Muscle layer of duodenum (tissue), 2 donors: Measurements from ENCODE around the gene AIFM2.
A peak's percentile ranks its signal among the peaks of the same experiment; 100 is the strongest.
"Not testable (repeated sequence)": the region's sequence is repeated elsewhere in the genome, so short reads cannot be mapped to it uniquely, and the experiment has no call there.

Experiments used
- H3K27ac ChIP-seq: one replicate; pipeline ENCODE4 v1.7.0; 2013; ENCODE audit warnings: mild to moderate bottlenecking, low read length
- H3K27me3 ChIP-seq: one replicate; pipeline ENCODE4 v1.7.0; 2013; ENCODE audit warnings: low read depth, mild to moderate bottlenecking, control low read depth, low read length
- H3K36me3 ChIP-seq, 2 donors: one replicate each; pipeline ENCODE4 v1.7.0; 2013; ENCODE audit warnings: low read length in 2 of 2, control low read depth in 1 of 2, mild to moderate bottlenecking in 1 of 2; ENCODE audit not compliant: insufficient read depth in 2 of 2, control insufficient read depth in 1 of 2
- H3K4me1 ChIP-seq, 2 donors: one replicate each; pipeline ENCODE4 v1.7.0; 2013; ENCODE audit warnings: low read length in 2 of 2, mild to moderate bottlenecking in 2 of 2, control low read depth in 1 of 2, moderate library complexity in 1 of 2; ENCODE audit not compliant: insufficient read depth in 2 of 2, control insufficient read depth in 1 of 2
- H3K4me3 ChIP-seq, 2 donors: one replicate each; pipeline ENCODE4 v1.7.0; 2013; ENCODE audit warnings: low read length in 2 of 2, low read depth in 1 of 2, mild to moderate bottlenecking in 1 of 2
- H3K9me3 ChIP-seq, 2 donors: one replicate each; pipeline ENCODE4 v1.7.0; 2013; ENCODE audit warnings: low read length in 2 of 2, control low read depth in 1 of 2, mild to moderate bottlenecking in 1 of 2; ENCODE audit not compliant: control insufficient read depth in 1 of 2
- donor health status: healthy.

The AIFM2 gene

DNA sequence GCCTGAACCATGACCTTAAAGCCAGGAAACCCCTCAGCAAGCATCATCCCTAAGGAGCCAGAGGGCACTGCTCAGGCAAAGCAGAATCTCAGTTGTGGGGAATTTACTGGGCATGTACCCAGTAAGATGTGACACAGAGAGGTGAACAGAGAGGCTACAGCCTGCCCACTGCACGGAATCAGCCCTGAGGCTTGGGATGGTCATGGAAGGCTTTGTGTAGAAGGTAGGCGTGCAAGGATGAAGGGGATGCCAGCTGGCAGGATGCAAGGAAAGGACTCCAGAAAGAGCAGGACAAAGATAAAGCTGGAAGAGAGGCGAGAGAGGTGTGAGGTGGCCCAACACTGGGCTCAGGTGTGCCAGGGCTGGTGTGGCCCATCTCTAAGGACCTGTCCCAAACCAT, 2.4 kb upstream of the AIFM2 start:
- Histone ChIP-seq H3K9me3 (no peaks in the 10 kb centered on the region), H3K27me3 (no peaks in the 10 kb centered on the region), H3K36me3 (peaks cover 7 to 13% of the 10 kb centered on the region in 2 donors), H3K4me1 (peaks cover 3 to 17% of the 10 kb centered on the region in 2 donors), H3K27ac (no peak overlapping the region), H3K4me3 (no peak overlapping the region)

DNA sequence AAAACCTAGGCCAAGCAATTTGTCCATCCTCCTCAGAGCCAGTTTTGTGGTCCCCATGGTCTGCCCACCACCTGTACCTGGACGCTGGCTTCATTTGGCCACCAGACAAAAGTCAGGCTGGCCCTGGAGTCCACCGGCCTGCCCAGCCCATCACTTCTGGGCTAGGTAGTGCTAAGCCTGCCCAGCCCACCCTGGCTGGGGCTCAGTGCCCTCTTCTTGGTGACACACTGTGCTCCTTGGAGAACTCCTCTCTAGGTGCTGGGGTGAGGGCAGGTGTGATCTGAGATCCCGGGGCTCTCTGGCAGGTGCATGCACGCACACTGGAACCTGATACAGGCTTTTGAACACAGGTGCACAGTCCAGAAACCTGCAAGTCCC, 1.1 kb downstream of the AIFM2 start:
- peak overlapping the region; percentile 63 for H3K27ac ChIP-seq
- no peaks in the 10 kb centered on the region for H3K9me3 ChIP-seq
- peaks cover 3 to 17% of the 10 kb centered on the region in 2 donors for H3K4me1 ChIP-seq
- H3K4me3 ChIP-seq, result peak overlapping the region; percentile 78 to 81
- no peaks in the 10 kb centered on the region for H3K27me3 ChIP-seq
- no peaks in the 10 kb centered on the region for H3K36me3 ChIP-seq

DNA sequence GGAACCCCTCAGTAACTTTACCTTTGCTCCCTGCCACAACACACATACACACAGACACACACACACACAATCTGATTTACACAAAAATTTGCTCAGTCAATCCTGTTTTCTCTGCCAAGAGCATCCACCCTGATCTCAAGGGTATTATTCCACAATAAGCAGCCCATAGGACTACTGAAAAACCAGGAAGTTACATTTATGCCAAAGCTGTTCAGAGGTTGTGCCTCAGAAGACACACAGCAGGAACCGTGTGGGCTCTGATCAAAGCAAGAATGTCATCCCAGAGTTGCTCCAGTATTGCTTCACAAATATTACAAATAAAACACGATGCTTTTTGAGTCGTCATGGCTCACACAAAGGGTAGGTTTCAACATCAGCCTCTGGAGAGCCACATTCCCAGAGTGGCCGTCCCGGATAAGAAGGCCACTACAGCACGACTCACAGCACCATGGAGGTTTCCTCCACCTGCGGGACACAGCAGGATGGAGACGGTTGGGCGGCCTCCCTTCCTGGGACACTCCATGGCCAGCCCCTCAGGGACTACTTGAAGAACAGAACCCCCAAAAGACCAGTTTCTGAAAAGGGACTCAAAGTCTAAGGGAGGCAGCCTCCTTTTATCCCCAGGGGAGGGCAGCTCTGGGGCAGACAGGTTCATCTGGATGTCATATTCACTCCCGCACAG, 1.6 kb downstream of the AIFM2 start:
- Histone ChIP-seq H3K27ac (peak overlapping the region; percentile 63), H3K36me3 (no peaks in the 10 kb centered on the region), H3K4me1 (peaks cover 3 to 17% of the 10 kb centered on the region in 2 donors), H3K9me3 (no peaks in the 10 kb centered on the region), H3K4me3 (no peak overlapping the region), H3K27me3 (no peaks in the 10 kb centered on the region)

DNA sequence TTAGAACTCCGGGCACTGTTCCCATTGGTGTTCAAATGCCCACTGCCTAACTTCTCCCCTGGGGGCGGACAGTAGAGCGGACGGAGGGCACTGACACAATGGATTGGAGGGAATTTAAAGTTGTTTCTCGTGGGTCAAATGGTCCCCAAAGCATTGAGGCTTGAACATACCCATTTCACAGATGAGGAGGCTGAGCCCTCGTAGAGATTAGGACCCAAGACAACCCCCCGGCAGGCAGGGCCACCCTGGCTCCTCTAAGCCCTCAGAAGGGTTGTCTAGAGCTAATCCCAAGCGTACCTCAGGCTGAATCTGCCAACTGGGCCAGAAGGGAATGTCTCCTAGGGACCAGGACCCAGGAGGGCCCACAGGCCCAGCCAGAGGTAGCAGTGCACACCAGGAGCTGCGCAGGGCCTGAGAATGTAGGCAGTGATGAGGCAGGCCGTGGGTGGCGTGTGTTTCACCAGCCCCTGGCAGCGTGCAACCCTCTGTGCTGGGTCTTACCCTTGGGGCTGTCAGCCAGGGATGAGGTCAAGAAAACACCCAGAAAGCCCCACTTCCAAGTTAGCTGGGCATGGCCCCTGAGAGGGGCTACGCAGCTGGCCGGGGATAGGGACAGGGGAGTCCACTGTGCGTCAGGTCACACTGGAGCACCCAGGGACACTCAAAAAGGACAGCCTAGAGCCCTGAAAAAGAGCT, 5.8 kb downstream of the AIFM2 start:
- peaks cover 3 to 8% of the 10 kb centered on the region in 2 donors for H3K4me1 ChIP-seq
- no peaks in the 10 kb centered on the region for H3K9me3 ChIP-seq
- no peaks in the 10 kb centered on the region for H3K27me3 ChIP-seq
- no peak overlapping the region for H3K4me3 ChIP-seq
- no peak overlapping the region for H3K27ac ChIP-seq
- H3K36me3 ChIP-seq, result peaks cover 5 to 12% of the 10 kb centered on the region in 2 donors

DNA sequence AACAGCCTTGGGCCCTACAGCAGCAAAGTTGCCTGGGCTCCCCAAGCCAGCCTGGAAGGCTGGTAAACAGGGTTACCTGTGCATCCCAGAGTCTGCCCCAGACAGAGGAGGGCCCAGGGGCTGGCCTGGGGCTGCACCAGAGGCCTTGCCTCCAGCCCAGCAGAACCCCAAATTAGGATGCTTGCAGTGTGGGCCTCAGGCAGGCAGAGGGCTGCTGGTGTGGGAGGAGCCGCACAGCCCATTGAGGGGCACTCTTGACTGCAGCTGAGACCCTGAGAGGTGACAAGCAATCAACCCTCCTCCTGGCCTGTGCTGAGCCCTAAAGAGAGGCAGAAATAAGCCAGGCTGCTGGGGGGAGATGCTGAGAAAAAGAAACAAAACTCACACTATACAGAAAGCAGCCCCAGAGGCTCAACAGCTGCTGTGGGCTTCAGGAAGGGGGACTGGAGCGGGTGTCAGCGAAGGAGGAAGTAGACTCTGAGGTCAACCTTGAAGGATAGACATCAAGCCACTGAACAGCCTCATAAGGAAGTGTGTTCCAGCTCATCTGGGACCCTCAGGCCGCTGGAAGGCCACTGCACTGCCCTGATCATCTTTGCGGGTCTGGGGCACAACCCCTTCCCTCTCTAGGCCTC, 6.6 kb downstream of the AIFM2 start:
- H3K36me3 ChIP-seq, result peaks cover 5 to 12% of the 10 kb centered on the region in 2 donors
- no peaks in the 10 kb centered on the region for H3K9me3 ChIP-seq
- H3K4me1 ChIP-seq, result peaks cover under 1 to 3% of the 10 kb centered on the region in 2 donors
- no peak overlapping the region for H3K27ac ChIP-seq
- no peaks in the 10 kb centered on the region for H3K27me3 ChIP-seq
- no peak overlapping the region for H3K4me3 ChIP-seq

DNA sequence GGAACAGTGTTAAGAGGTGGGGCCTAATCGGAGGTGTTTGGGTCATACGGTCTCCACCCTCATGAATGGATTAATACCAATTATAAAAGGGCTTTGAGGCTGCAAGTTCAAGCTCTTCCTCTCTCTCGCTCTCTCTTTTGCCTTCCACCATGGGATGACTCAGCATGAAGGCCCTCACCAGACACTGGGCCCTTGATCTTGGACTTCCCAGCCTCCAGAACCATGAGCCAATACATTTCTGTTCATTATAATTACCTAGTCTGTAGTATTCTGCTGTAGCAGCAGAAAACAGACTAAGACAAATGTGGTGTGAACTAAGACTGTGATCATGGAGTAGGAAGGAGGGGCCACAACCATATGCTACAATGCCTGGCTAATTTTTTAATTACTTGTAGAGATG, 7.7 kb downstream of the AIFM2 start:
- no peaks in the 10 kb centered on the region for H3K9me3 ChIP-seq
- H3K4me1 ChIP-seq, result no peaks in the 10 kb centered on the region
- no peak overlapping the region for H3K27ac ChIP-seq
- H3K4me3 ChIP-seq, result no peak overlapping the region
- H3K27me3 ChIP-seq, result no peaks in the 10 kb centered on the region
- H3K36me3 ChIP-seq, result peaks cover 9 to 17% of the 10 kb centered on the region in 2 donors

DNA sequence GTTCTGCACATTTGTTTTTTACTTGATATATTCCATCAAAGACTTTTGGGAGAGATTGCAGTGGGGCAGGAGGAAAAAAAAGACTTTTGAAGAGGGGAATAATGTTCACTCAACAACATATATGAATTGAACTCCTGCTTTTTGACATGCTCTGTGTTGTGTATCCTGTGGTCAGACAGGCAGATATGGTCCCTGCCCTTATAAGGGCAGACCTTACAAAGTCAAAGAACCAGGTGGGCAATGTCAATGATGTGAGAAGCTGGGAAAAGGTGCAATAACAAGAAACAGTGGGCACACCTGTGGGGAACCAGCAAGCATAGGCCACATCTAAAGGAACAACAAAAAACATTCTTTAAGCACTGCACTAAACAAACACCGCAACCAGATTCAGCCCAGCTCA, 8.2 kb downstream of the AIFM2 start:
- H3K4me3 ChIP-seq, result no peak overlapping the region
- H3K27ac ChIP-seq, result no peak overlapping the region
- peaks cover 14 to 21% of the 10 kb centered on the region in 2 donors for H3K36me3 ChIP-seq
- H3K9me3 ChIP-seq, result no peaks in the 10 kb centered on the region
- no peaks in the 10 kb centered on the region for H3K27me3 ChIP-seq
- no peaks in the 10 kb centered on the region for H3K4me1 ChIP-seq

DNA sequence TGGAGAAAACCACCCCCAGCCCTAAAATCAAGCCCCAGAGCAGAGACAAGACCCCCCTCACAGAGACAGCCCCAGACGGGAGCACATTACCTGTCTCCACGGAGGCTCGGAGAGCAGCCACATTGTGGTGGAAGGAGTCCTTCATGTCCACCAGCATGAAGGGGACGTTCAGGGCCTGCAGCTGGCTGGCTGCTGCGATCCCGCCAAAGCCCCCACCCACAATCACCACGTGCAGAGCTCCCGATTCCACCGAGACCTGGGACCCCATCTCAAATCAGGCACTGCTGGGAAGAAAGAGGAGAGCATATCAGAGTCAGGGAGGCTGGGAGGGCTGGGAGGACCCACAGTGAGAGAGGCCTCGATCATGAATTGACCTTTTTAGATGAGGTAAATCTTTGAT, 8.8 kb downstream of the AIFM2 start:
- Histone ChIP-seq H3K4me3 (no peak overlapping the region), H3K27me3 (no peaks in the 10 kb centered on the region), H3K36me3 (peaks cover 18 to 27% of the 10 kb centered on the region in 2 donors), H3K9me3 (no peaks in the 10 kb centered on the region), H3K4me1 (no peaks in the 10 kb centered on the region), H3K27ac (no peak overlapping the region)

DNA sequence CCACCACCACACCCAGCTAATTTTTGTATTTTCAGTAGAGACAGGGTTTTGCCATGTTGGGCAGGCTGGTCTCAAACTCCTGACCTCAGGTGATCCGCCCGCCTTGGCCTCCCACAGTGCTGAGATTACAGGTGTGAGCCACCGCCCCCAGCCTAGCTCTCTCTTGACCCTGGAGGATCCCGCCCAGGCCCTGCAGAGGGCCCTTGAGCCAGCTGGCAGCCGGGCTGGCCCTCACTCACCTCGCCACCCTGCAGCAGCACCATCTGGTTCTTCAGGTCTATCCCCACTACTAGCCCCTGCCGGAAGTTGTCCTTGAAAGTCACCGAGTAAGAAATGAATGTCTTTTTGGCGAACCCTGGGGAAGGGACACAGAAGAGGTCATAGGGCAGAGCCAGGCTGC, 9.5 kb downstream of the AIFM2 start:
- H3K9me3 ChIP-seq, H3K27me3 ChIP-seq, H3K4me1 ChIP-seq, H3K4me3 ChIP-seq, H3K27ac ChIP-seq: not testable (repeated sequence)
- peaks cover 19 to 31% of the 10 kb centered on the region in 2 donors for H3K36me3 ChIP-seq

DNA sequence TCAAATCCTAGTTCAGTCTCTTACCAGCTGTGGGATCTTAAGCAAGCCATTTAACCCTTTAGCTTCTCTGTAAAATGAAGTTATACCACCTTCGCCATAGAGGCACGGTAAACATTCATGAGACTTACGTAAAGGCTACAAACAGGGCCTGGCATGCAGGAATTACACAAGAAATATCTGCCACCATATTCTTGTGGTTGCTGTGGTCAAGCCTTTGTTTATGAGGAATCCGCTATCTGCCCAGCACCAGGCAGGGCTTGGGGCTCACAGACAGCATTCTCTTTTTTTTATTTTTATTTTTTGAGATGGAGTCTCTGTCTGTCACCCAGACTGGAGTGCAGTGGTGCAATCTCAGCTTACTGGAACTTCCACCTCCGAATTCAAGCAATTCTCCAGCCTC, 9.9 kb downstream of the AIFM2 start:
- Histone ChIP-seq H3K9me3 (no peaks in the 10 kb centered on the region), H3K27ac (no peak overlapping the region), H3K36me3 (peaks cover 19 to 33% of the 10 kb centered on the region in 2 donors), H3K4me3 (no peak overlapping the region), H3K27me3 (no peaks in the 10 kb centered on the region), H3K4me1 (no peaks in the 10 kb centered on the region)

DNA sequence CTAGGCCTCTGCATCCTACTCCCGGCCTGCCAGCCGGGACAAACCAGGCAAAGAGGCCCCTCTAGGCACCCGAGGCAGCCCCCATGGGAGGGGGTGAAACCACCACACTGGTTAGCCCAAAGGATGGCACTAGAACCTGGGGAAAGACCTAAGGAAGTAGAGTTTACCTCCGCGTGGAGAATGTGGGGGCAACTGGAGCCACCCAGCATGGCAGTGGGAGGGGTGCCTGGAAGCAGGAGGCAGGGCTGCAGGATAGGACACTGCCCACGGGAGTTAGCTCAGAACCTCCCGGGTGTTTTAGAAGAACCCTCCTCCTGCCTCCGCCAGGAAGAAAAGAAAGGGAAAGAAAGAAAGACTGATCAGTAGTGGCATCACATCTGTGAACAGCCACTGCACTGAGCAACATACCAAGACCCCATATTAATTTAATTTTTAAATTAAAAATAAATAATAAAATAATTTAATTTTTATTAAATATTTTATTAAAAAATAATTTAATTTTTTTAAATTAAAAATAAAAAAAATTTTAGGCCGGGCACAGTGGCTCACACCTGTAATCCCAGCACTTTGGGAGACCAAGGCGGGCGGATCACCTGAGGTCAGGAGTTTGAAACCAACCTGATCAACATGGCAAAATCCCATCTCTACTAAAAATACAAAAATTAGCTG, 11.2 kb downstream of the AIFM2 start:
- H3K4me3 ChIP-seq, result no peak overlapping the region
- H3K4me1 ChIP-seq, result no peaks in the 10 kb centered on the region
- H3K36me3 ChIP-seq, result peaks cover 24 to 43% of the 10 kb centered on the region in 2 donors
- no peaks in the 10 kb centered on the region for H3K27me3 ChIP-seq
- no peaks in the 10 kb centered on the region for H3K9me3 ChIP-seq
- H3K27ac ChIP-seq, result no peak overlapping the region
